ENCODE measurements around the gene CLGN.
"Not testable (repeated sequence)": the region's sequence is repeated elsewhere in the genome, so short reads cannot be mapped to it uniquely, and the experiment has no call there.

CLGN gene, protein sequence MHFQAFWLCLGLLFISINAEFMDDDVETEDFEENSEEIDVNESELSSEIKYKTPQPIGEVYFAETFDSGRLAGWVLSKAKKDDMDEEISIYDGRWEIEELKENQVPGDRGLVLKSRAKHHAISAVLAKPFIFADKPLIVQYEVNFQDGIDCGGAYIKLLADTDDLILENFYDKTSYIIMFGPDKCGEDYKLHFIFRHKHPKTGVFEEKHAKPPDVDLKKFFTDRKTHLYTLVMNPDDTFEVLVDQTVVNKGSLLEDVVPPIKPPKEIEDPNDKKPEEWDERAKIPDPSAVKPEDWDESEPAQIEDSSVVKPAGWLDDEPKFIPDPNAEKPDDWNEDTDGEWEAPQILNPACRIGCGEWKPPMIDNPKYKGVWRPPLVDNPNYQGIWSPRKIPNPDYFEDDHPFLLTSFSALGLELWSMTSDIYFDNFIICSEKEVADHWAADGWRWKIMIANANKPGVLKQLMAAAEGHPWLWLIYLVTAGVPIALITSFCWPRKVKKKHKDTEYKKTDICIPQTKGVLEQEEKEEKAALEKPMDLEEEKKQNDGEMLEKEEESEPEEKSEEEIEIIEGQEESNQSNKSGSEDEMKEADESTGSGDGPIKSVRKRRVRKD

DNA sequence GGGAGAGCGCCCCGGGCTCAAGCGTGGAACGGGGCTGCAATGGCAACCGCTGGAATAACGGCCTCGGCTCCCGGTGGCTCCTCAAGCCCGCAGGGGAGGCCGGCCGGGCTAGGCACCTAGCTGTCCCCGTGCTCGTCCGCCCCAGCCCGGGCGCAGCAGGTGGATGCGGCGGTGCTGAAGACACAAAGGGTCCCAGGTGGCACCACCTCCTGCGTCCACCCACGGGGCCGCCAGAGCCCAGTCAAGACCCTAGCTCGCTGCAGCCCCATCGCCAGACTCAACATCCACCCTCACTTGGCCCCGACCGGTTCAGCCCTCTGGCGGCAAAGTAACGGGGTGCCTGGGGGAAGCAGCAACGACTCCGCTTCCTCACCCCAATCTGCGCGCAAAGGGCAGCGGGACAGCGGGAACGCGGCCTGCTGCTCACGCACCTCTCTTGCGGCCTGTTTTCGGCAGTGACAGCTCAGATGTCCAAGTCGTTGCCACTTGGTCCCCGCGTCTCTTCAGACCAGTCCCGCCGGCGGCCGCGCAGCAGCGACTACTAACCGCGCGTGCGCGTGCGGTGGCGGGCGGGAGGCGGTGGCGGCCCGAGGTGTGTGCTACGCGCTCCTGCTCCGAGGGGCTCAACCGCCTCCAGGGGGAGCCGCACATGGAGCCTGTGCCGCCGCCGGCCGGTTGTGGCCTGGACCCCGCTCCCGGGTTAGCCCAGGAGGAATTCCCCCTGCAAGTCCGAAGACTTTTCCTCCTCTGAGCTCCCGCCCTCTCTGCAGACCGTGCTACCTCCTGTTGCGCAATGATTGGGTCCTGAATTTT, at the start of gene CLGN:
Gene CLGN (minus strand): TSS at position 543 of the 813 bp plus-strand sequence. CDS start 14,570 bp downstream, outside the sequence.
- peak; percentile 21 to 57 for DNase-seq (ENCODE audit: low read depth in 2 of 2)

DNA sequence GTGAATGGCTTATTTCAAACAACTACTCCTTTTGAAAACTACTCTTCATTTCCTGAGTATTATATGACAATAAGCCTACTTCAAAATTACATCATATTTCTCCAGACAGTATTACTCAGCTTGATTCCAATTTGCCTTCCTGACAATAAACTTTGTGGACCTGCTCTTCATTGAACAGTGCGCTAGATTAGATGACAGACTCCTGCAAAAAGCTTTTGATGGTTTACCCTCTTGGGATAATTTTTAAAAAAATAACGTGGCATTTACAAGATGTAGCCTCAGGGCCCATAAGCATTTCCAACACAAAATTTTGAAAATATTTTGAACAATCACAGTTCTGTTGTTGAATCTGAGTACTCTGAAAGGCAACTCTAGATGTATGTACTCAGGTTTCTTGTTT, 44.7 kb upstream of the CLGN start:
- DNase-seq (ENCODE audit: low read depth in 2 of 2): no peak

DNA sequence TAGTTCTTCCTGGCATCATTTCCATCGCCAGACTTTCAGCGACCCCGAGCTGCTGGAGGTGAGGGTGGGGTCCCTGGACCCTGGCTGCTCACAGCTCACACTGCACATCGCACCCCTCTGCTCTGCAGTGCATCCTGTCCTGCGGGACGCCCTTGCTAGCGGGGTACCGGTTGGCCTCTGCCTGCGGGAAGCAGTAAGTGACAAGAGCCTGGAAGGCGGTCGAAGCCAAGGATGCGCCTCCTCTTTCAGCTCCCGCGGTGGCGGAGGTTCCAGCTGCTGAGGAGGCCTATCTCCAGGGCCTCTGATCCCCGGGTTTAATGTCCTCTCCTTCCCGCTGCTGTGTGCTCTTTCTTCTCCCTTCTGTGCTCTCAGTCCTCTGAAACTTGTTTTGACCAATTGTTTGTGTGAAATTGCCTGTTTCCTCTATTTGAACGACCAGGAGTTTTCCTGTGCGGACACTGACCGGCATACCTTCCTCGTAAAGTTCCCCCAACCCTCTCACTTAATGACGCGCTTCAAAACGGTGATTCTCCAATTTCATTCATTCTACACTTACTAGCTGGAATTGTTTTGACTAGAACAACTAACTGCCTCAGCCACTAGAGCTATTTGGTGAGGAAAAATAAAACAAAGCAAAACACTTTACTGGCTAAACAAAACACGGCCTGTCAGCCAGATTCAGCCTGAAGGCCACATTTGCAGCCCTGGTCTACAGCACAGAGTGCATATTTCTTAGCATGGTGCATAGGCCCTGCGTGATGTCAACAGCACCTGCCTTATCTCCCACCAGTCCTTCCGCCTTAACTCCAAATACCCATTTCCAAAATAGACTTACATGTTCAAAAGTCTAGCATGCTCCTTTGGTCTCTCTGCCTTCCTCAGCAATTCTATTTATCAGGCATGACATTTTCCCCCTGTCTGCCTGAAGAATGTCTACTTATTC, 42.6 kb upstream of the CLGN start:
- no peak for DNase-seq (ENCODE audit: low read depth in 2 of 2)

DNA sequence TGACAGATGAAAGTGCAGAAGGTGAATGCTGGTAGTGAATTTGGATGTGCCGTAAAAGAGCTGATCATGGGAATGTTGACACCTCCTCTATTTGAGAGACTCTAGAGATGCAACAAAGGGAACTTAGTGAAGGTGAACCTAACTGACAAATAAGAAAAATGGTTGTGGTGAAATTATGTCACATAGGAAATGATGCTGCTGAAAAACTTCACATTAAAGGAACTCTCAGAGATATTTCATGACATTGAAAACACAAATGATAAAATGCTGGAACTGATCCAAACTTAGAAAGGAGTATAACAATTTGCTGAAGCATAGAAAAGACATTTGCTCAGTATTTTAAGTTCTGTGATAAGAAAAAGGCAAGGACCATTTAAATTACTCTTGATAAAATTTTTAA, 38.7 kb upstream of the CLGN start:
- DNase-seq (ENCODE audit: low read depth in 2 of 2): no peak

DNA sequence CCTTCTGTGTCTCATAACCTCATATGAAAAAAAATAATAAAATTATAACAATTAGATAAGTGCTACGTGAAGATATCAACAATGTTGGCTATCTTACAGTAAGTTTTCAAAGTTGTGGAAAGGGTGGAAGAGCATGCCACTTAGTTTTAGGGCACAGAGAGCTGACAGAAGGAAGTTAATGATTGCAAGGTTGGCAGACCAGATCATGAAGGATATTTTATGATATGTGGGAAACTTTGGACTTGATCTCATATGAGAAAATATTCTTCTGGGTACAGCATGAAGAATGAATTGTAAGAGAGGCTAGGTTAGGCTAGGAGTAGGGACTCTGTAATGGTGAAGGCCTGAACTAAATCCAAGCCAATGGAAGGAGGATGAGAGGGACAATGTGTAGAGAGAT, 36.2 kb upstream of the CLGN start:
- DNase-seq (ENCODE audit: low read depth in 2 of 2): no peak

DNA sequence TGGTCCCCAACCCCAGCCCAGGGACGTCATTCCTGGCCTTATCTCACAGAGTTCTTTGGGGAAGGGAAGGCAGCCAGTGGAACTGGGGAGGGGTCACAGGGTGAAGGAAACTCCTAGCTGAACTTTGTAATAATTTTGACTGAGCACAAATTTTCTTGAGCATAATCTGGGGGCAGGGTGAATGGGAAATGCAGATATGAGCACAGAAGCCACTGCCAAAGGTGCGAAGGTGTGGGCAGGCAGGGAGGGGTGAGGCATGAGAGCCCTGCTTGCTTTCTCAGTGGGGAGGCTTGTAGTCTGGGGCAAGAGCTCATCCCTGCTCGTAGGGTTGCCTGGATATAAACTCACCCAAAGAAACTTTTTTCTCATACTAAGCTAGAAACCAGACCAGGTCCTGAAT, 35.7 kb upstream of the CLGN start:
- no peak for DNase-seq (ENCODE audit: low read depth in 2 of 2)

DNA sequence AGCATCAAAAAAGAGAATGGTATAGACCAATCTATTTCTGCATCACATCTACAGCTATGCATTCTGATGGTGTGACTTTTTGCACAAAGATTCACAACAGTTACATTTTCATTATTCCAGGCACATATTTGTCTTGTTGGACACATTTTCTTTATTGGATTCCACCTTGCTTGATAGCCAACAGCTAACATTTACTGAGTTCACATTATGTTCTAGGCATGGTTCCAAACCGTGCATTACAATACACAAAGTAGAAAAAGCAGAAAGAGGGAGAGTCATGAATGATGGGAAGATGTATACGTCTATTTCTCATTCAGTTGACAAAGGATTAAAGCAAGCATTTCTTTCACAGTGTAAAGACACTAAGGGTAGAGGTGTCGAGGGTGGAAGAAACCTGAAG, 22.9 kb upstream of the CLGN start:
- DNase-seq (ENCODE audit: low read depth in 2 of 2): no peak

DNA sequence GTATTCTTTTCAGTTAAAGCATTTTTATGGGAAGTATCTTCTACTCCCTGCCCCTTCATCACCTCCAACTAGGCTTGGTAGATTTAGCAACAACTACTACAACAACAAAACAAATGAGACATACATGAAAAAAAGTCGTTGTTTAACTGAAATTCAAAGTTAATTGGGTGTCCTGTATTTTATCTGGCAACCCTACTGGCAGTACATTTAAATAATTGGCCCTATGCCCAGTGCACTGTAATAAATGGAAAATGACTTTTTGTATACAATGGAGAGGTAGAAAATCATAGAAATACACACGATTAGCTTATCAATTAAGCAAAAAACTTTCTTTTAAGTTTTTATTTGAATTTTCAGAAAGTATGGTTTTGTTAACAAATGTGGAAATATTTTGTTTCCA, 21.4 kb upstream of the CLGN start:
- no peak for DNase-seq (ENCODE audit: low read depth in 2 of 2)

DNA sequence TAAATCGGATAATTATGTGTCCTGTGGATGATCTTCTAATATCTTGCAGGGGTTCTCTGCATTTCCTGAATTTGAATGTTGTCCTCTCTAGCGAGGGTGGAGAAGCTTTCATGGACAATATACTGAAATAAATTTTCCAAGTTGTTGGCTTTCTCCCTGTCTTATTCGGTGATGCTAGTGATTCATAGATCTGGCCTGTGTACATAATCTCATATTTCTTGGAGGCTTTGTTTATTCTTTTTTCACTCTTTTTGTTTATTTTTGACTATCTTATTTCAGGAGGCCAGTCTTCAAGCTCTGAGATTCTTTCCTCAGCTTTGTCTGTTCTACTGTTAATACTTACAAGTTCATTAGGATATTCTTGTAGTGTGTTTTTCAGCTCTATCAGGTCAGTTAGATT, 20.7 kb upstream of the CLGN start:
- DNase-seq (ENCODE audit: low read depth in 2 of 2): no peak

DNA sequence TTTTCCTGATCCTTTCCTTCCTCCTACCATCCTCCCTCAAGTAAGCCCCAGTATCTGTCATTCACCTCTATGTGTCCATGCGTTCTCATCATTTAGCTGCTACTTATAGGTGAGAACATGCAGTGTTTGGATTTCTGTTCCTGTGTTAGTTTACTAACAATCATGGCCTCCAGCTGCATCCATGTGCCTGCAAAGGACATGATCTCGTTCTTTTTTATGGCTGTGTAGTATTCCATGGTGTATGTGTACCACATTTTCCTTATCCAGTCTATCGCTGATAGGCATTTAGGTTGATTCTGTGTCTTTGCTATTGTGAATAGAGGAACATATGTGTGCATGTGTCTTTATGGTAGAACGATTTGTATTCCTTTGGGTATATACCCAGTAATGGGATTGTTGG, 16.9 kb upstream of the CLGN start:
- DNase-seq (ENCODE audit: low read depth in 2 of 2): not testable (repeated sequence)

DNA sequence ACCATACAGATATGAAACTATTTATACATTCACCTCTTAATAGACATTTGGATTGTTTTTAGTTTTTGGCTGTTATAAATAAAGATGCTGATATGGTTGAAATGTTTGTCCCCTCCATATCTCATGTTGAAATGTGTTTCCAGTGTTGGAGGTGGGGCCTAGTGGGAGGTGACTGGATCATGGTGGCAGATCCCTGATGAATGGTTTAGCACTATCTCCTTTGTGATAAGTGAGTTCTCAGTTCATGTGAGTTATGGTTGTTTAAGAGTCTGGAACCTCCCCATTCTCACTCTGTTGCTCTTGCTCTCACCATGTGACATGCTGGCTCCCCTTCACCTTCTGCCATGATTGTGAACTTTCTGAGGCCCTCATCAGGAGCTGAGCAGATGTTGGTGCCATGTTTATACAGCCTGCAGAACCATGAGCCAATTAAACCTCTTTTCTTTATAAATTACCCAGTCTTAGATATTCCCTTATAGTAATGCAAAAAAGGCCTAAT, 12.2 kb upstream of the CLGN start:
- no peak for DNase-seq (ENCODE audit: low read depth in 2 of 2)

DNA sequence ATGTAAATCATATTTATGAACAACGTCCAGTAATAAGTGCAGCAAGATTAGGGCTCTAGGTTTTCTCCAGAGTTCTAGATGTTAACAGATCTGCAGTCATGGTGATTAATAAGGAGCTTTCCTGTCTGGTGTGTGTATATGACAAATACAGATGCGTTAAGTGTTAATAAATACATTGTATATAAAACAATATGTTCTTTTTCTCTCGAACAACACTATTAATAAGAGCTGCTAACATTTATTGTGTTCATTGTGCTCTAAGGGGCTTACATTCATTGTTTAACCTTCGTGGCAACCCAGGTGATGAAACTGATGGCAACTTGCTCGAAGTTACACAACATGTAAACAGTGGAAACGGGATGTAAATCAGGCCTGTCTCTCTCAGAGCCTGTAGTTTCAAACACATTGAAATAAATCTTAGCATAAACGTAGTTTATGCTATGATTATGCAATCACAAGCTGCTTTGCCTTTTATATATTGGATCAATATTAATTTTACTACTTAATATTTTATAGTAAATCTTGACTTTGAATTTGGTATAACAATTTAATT, 547 bp upstream of the CLGN start:
- DNase-seq (ENCODE audit: low read depth in 2 of 2): no peak

DNA sequence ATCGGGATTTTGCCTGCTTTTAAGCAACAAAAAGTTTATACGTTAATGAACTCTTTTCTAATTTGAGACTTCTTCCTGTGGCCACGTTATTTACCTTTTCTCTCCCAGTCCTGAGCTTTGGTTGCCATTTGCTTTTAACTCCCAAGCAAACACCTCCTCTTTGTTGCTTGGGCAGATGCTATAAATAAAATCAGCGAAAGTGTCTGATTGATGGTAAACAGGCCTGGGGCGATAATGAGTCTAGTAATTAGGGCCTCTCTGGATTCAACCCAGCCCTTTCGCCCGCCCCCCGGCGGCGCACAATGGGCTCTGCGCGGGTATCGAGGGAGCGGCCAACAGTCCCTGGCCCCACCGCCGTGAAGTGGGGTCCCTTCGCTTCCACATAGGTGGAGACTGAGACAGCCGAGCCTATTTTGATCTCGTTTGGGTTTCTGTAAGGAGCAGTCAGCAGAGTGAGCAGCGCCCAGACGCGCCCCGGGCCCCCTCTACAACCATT, 790 bp downstream of the CLGN start:
- peak in 1 of 2 experiments; percentile 6 for DNase-seq (ENCODE audit: low read depth in 2 of 2)

DNA sequence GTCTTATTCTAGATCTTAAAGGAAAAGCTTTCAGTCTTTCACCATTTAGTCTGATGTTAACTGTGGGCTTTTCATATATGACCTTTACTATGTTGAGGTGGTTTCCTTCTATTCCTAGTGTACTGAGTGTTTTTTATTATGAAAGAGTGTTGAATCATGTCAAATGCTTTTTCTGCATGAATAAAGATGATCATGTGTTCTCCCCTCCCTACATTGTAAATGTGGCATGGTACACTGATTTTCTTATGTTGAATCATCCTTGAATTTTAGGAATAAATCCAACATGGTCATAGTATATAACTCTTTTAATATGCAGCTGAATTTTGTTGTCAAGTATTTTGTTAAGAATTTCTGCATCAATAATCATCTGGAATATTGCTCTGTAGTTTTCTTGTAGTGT, 4.3 kb downstream of the CLGN start:
- DNase-seq (ENCODE audit: low read depth in 2 of 2): no peak

DNA sequence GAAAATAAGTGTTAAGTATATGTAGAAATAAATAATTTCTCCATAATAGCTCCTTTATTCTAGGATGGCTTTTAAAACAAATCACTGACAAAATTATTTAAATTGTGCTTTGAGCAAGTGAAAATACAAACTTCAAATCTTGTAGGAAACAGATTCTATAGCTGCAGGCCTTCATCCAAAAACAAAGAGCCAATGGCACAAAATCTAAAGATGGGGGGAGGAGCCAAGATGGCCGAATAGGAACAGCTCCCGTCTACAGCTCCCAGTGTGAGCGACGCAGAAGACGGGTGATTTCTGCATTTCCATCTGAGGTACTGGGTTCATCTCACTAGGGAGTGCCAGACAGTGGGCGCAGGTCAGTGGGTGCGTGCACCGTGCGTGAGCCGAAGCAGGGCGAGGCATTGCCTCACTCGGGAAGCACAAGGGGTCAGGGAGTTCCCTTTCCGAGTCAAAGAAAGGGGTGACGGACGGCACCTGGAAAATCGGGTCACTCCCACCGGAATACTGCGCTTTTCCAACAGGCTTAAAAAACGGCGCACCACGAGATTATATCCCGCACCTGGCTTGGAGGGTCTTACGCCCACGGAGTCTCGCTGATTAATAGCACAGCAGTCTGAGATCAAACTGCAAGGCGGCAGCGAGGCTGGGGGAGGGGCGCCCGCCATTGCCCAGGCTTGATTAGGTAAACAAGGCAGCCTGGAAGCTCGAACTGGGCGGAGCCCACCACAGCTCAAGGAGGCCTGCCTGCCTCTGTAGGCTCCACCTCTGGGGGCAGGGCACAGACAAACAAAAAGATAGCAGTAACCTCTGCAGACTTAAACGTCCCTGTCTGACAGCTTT, 14.1 kb downstream of the CLGN start:
- not testable (repeated sequence) for DNase-seq (ENCODE audit: low read depth in 2 of 2)

DNA sequence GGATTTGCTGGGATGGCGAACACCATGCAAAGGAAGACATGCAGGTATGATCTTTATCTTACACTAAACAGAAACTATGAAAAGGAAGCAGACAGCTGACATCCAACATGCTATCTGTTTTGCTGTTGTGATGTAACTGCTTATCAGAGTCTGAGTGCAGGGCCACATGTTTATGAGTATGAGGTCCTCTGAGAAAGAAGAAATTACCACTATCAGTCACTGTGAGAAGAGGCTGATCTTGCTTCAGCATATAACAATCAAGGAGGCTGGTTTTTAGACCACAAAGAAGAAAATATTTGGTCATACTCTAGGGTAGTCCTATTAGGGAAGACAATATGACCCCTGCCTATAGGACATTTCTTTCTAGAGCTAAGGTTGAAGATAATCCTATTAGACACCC, 18.5 kb downstream of the CLGN start:
- no peak for DNase-seq (ENCODE audit: low read depth in 2 of 2)

DNA sequence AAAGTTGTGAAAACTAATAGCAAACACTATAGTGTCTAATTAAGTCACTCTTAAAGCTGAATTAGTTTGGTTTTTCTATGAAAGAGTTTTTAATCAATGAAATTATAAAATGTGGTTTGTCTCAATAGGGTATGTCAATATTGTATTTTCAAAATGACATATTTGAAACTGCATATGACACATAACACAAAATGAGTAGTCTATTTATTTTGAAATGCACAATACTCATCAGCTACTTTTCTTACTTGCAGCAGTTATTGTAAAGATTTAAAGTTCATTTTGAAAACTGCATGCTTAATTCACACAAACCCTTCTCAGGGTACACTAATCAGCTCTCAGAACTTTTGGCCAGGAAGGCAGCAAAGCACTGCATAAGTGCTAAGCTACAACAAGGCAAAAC, 21.2 kb downstream of the CLGN start:
- no peak for DNase-seq (ENCODE audit: low read depth in 2 of 2)

DNA sequence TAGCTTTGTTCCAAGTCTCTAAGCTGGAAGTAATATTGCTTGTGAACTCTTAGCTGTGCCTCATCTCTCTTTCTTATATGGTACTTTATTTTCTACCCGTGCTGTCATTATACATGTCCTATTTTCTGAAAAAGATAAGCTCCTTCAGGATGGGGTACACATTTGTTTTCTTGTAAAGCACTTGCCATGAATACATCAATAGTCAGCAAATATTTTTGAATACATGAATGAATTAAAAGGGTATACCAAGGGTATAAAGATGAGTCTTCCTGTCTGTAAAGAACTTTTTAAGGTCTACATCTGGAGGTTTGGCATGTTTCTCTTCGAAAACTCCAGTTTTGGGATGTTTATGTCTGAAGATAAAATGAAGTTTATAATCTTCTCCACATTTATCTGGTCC, 27.3 kb downstream of the CLGN start:
- DNase-seq (ENCODE audit: low read depth in 2 of 2): no peak

DNA sequence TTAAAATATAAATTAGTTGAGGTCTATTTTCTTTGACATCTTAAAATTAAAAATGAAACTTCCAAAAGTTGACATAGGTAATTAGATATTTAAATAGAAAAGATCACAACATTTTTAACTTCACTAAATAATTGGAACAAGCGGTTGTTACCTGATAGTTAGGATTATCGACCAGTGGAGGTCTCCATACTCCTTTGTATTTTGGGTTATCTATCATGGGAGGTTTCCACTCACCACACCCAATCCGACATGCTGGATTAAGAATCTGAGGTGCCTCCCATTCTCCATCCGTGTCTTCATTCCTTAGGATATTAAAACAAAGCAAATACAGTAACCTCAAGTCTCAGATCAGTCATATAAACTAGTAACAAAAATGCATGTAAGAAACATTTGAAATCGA, 31.8 kb downstream of the CLGN start:
- no peak for DNase-seq (ENCODE audit: low read depth in 2 of 2)

DNA sequence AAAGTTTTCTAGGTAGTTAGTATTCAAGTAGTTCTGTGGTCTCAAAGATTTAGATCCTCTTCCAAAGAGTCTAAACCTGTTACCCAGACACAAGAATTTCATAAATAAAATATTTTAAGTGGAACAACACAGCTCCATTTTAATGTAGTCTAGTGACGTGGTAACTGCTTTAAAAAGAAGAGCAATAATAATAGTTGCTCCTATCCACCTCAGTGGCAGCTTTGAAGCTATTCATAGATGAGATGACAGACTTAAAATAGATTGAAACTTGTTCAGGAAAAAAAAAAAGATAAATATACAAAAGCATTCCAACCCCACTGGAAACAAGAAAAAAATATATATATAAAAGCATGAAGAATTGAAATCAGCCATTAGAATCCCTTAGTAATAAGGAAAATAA, 39.4 kb downstream of the CLGN start:
- no peak for DNase-seq (ENCODE audit: low read depth in 2 of 2)

Data from stimulated activated CD4-positive, alpha-beta T cell treated with anti-CD3 and anti-CD28 coated beads, Interleukin-12 subunit alpha, Interleukin-12 subunit beta, amount 100 ng/mL, for 24 hours (primary cell).